ENCODE data around the gene JAKMIP1.

Gene JAKMIP1

GRCh38 chr4:6157926-6158325, 42.4 kb downstream of the JAKMIP1 start:
- H3K4me3 ChIP-seq (ENCODE audit: low read depth, low read length): no peak overlapping the region
- TF ChIP-seq CTCF (IDR thresholded peaks at IDR 0.05; ENCODE audit: low read depth, low read length, missing control alignments): no peak
- DNase-seq (ENCODE audit: low read depth): no peak

- no peak for TF ChIP-seq CTCF (IDR thresholded peaks at IDR 0.05; ENCODE audit: low read depth, low read length, missing control alignments)
- H3K4me3 ChIP-seq (ENCODE audit: low read depth, low read length): no peak overlapping the region
- no peak for DNase-seq (ENCODE audit: low read depth)
These were observed 44.2 kb downstream of the JAKMIP1 start for GRCh38 chr4:6155996-6156750.

DNA sequence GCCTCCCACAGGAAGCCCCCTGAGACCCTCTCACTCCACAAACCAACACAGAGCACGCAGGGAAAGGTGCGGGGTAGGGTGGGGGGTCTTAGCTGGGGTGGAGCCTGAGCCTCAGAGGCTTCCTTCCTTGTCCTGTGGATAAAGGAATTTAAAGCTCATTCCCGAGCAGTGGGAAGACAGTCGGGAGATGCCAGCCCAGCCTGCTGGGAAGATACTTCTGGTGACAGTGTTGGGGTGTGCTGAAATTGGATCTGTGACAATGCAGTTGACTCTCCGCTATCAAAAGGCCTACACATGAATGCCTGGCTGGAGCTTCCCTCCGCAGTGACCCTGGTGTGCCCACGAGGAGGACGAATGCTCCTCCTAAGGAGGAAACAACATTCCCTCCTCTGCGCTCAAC, 45.5 kb downstream of the JAKMIP1 start:
- H3K4me3 ChIP-seq (ENCODE audit: low read depth, low read length): no peak overlapping the region
- TF ChIP-seq CTCF (IDR thresholded peaks at IDR 0.05; ENCODE audit: low read depth, low read length, missing control alignments): no peak
- DNase-seq (ENCODE audit: low read depth): no peak

DNA sequence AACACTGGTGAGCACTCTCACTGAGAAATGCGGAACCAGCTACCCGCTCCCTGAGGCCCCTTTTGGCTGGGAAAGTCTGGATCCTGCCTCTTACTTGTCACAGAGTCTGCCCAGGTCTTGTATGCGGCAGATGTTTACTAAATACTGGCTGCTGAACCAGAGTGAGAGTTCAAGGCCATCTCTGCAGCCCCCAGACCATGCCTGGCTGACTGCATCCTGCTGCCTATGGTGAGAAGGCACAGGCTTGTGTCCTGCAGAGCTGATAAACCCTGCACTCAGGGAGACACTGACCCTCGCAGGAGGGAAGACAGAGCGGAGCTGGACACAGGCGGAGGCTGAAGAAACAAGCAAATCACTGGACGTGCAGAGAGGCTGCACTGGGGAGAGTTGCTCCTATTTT, 46.5 kb downstream of the JAKMIP1 start:
- TF ChIP-seq CTCF (IDR thresholded peaks at IDR 0.05; ENCODE audit: low read depth, low read length, missing control alignments): no peak
- H3K4me3 ChIP-seq (ENCODE audit: low read depth, low read length): no peak overlapping the region
- no peak for DNase-seq (ENCODE audit: low read depth)

GRCh38 chr4:6152869-6153705, 47.3 kb downstream of the JAKMIP1 start:
- H3K4me3 ChIP-seq (ENCODE audit: low read depth, low read length): no peak overlapping the region
- no peak for DNase-seq (ENCODE audit: low read depth)
- TF ChIP-seq CTCF (IDR thresholded peaks at IDR 0.05; ENCODE audit: low read depth, low read length, missing control alignments): no peak

DNA sequence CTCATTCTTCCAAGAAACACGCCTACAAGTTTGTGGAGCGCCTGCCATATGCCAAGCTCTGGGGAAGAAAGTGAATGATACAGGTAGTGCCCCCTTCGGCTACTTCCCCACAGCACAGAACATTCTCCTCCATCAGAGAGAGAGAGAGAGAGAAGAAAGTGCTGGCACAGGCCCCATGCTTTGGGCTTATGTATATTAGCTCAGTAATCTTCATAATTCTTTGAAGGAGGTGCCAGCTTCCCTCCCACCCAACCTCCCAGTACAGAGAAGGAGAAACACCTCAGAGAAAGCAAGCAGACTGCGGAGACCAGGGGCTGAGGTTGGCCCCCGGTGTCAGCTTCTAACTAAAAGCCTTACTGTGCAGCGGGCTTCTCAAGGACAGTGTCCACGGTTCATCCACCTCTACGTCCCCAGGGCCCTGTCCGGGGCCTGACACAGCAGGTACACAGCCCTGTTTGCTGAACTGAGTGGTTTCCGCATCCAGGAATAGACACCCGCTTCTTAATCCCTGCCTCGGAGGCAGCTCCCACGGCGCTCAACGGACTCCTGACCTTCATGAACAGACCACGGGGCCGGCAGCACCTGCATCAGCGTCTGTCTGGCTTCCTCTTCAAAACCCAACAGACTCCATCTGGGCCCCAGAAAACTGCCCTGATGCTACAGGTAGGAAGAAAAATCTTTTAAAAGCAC, 50.2 kb downstream of the JAKMIP1 start:
- no peak for TF ChIP-seq CTCF (IDR thresholded peaks at IDR 0.05; ENCODE audit: low read depth, low read length, missing control alignments)
- no peak overlapping the region for H3K4me3 ChIP-seq (ENCODE audit: low read depth, low read length)
- DNase-seq (ENCODE audit: low read depth): no peak
